Endodermal cell (in vitro differentiated cells): ENCODE results near the gene MSI1. TPM values are rescaled to one million over a fixed set of nuclear protein-coding genes. Genes with fewer than 3 reads are reported as not detected.

Source experiments
- DNase-seq: peaks from one replicate; pipeline ENCODE4 v3.0.0-alpha.2; 2017
- H3K27ac ChIP-seq: 2 replicates; pipeline ENCODE4 v1.5.1; 2013; ENCODE audit warnings: mild to moderate bottlenecking, low read depth, low read length, moderate library complexity
- H3K27me3 ChIP-seq: 2 replicates; pipeline ENCODE4 v1.6.1; 2013; ENCODE audit warnings: mild to moderate bottlenecking, low read length, moderate library complexity; ENCODE audit not compliant: insufficient read depth, control insufficient read depth, poor library complexity, severe bottlenecking
- H3K36me3 ChIP-seq: 2 replicates; pipeline ENCODE4 v1.7.0; 2013; ENCODE audit warnings: mild to moderate bottlenecking, low read length, moderate library complexity; ENCODE audit not compliant: control insufficient read depth, insufficient read depth
- H3K4me1 ChIP-seq: one replicate; pipeline ENCODE4 v1.7.0; 2013; ENCODE audit warnings: low read length; ENCODE audit not compliant: control insufficient read depth, insufficient read depth
- H3K4me3 ChIP-seq: 2 replicates; pipeline ENCODE4 v1.5.1; 2013; ENCODE audit warnings: mild to moderate bottlenecking, low read length, moderate library complexity
- H3K9ac ChIP-seq: 2 replicates; pipeline ENCODE4 v1.6.1; 2013; ENCODE audit warnings: mild to moderate bottlenecking, low read length, moderate library complexity; ENCODE audit not compliant: poor library complexity, severe bottlenecking; ENCODE audit errors: extremely low read depth
- H3K9me3 ChIP-seq: 2 replicates; pipeline ENCODE4 v1.6.1; 2013; ENCODE audit warnings: mild to moderate bottlenecking, low read length, moderate library complexity; ENCODE audit not compliant: control insufficient read depth
- H3K27ac Mint-ChIP-seq: 2 replicates; pipeline ENCODE4 v1.8.0; 2020; ENCODE audit warnings: mixed read lengths
- H3K27me3 Mint-ChIP-seq: 2 replicates; pipeline ENCODE4 v1.8.0; 2021; ENCODE audit warnings: mild to moderate bottlenecking, mixed read lengths; ENCODE audit not compliant: insufficient read depth
- H3K36me3 Mint-ChIP-seq: 2 replicates; pipeline ENCODE4 v1.8.0; 2020; ENCODE audit warnings: low read depth, mixed read lengths
- H3K4me1 Mint-ChIP-seq: 2 replicates; pipeline ENCODE4 v1.8.0; 2020; ENCODE audit warnings: mixed read lengths
- H3K4me3 Mint-ChIP-seq: 2 replicates; pipeline ENCODE4 v1.8.0; 2020; ENCODE audit warnings: mild to moderate bottlenecking, moderate library complexity, mixed read lengths
- H3K9me3 Mint-ChIP-seq: 2 replicates; pipeline ENCODE4 v1.8.0; 2020; ENCODE audit warnings: mild to moderate bottlenecking, mixed read lengths
- WGBS, 2 experiments: methylation state at CpG; one replicate each; pipeline versions ENCODE4 v1.1.5 to v1.1.7; 2013; ENCODE audit warnings: missing lambda C conversion rate in 2 of 2, mixed read lengths in 1 of 2; ENCODE audit not compliant: insufficient coverage in 1 of 2, insufficient read length in 1 of 2; 5-methylcytosine and 5-hydroxymethylcytosine counted together
- total RNA-seq, 2 donors: library from RNA; stranded (reverse); fragmentation: NEBNext Ultra II Directional in 1 of 2; extraction: Animal tissue kit (Norgen Biotek cat#: 25700) in 1 of 2; gene quantifications; 2 replicates in 1 of 2; 3 replicates in 1 of 2; pipeline ENCODE4 v1.2.1, GENCODE V29; 2021
- TF ChIP-seq, protein P1 (sequence below): fragments of 200-600 bp; sonication (generic); conservative IDR thresholded peaks from 2 replicates; pipeline ENCODE4 v1.5.0; 2021; ENCODE audit warnings: antibody characterized with exemption, mild to moderate bottlenecking

The MSI1 gene
- total RNA-seq, 2 donors from 2014 or later, result 92.8 to 105 TPM

DNA sequence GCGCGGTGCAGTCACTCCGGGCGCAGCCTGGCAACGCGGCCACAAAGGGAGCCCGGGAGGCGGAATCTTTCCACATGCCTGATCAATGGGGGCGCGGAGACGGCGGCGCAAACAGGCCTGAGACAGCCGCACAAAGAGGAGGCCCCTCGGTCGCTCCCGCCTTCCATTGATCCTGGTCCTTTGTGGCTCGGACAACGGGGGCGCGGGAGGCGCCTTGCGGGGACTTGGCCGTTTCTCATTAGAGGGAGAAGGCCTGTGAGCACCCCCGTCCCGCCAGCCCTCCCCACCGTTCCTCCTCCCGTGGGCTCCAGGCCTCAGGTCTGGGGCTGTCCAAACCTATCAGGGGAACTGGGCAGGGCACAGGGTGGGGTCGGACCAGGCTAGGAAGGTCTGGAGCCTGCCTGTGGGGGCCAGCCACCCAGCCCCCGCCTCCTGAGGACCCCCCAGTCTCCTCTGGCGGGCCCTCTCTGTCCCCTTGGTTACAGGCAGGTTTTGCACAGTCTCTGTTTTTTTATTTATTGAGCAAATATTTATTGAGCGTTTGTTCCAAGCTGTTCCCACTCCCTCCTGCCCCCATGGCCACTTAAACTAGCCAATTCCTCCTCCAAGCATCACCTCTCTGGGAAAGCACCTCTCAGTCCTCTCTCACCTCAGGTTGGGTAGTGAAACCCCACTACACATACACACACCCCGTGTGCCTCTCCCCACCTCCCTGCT is 29.0 kb upstream of the MSI1 start:
- H3K27ac ChIP-seq, result peak overlapping the region; percentile 99
- Mint-ChIP-seq H3K4me1 (peaks cover 16% of the 10 kb centered on the region), H3K27ac (no peak overlapping the region), H3K9me3 (no peaks in the 10 kb centered on the region), H3K27me3 (no peaks in the 10 kb centered on the region), H3K36me3 (no peaks in the 10 kb centered on the region), H3K4me3 (no peak overlapping the region)
- H3K9me3 ChIP-seq, result no peaks in the 10 kb centered on the region
- 74 to 82% methylated on average over 22 to 33 of the region's 33 CpGs for WGBS, 2 experiments
- H3K36me3 ChIP-seq, result no peaks in the 10 kb centered on the region
- no peaks in the 10 kb centered on the region for H3K27me3 ChIP-seq
- H3K9ac ChIP-seq, result no peak overlapping the region
- peak; percentile 74 for DNase-seq
- no peaks in the 10 kb centered on the region for H3K4me1 ChIP-seq
- TF ChIP-seq, protein P1, sequence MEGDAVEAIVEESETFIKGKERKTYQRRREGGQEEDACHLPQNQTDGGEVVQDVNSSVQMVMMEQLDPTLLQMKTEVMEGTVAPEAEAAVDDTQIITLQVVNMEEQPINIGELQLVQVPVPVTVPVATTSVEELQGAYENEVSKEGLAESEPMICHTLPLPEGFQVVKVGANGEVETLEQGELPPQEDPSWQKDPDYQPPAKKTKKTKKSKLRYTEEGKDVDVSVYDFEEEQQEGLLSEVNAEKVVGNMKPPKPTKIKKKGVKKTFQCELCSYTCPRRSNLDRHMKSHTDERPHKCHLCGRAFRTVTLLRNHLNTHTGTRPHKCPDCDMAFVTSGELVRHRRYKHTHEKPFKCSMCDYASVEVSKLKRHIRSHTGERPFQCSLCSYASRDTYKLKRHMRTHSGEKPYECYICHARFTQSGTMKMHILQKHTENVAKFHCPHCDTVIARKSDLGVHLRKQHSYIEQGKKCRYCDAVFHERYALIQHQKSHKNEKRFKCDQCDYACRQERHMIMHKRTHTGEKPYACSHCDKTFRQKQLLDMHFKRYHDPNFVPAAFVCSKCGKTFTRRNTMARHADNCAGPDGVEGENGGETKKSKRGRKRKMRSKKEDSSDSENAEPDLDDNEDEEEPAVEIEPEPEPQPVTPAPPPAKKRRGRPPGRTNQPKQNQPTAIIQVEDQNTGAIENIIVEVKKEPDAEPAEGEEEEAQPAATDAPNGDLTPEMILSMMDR, result no peak
- H3K4me3 ChIP-seq, result no peak overlapping the region

DNA sequence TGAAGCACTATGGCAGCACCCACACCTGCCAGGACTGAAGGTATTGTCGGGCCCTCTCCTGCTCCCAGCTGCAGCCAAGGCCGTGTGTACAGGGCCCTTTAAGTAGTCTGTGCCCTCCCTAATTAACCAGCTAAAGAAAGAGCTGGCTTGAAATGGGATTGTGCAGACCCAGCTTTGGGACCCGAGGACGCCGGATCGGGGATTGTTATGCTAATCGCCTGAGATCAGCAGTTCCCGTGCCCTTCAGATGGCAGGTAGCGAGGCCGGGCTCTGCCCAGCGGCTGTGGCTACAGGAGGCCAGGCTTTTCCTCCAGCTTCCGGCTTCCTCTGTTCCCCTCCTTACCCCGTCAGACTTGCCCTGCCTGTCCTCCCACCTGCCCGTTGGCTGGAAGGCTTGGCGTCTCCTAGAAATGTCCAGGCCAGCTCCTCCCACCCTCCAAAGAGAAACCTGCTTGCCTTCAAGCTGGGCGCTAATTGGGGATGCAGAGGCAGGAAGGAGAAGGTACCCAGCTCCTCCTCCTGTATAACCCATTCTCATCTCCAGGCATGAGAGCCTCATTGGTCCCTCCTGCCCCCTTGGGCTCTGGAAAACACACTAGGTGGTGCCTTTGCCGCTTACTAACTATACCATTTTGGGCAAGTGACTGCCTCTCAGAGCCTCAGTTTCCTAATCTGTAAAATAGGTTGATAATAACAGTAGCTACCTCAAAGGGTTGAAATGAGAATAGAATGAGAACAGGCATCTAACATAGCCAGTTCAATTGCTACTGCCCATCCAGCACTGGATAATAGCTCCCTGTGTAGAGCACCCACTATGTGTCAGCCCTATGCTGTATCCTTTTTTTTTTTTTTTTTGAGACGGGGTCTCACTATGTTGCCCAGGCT is 25.8 kb upstream of the MSI1 start:
- H3K4me3 Mint-ChIP-seq, result no peak overlapping the region
- H3K9me3 Mint-ChIP-seq, result no peaks in the 10 kb centered on the region
- TF ChIP-seq, protein P1, result no peak
- H3K9me3 ChIP-seq, result no peaks in the 10 kb centered on the region
- H3K27me3 Mint-ChIP-seq, result no peaks in the 10 kb centered on the region
- H3K27me3 ChIP-seq, result no peaks in the 10 kb centered on the region
- H3K4me1 Mint-ChIP-seq, result peaks cover 8% of the 10 kb centered on the region
- DNase-seq, result peak; percentile 97
- 25 to 34% methylated on average over 14 to 18 of the region's 18 CpGs for WGBS, 2 experiments
- no peak overlapping the region for H3K4me3 ChIP-seq
- H3K27ac Mint-ChIP-seq, result no peak overlapping the region
- H3K4me1 ChIP-seq, result no peaks in the 10 kb centered on the region
- H3K36me3 Mint-ChIP-seq, result no peaks in the 10 kb centered on the region
- no peak overlapping the region for H3K9ac ChIP-seq
- peak overlapping the region; percentile 76 for H3K27ac ChIP-seq
- H3K36me3 ChIP-seq, result no peaks in the 10 kb centered on the region

DNA sequence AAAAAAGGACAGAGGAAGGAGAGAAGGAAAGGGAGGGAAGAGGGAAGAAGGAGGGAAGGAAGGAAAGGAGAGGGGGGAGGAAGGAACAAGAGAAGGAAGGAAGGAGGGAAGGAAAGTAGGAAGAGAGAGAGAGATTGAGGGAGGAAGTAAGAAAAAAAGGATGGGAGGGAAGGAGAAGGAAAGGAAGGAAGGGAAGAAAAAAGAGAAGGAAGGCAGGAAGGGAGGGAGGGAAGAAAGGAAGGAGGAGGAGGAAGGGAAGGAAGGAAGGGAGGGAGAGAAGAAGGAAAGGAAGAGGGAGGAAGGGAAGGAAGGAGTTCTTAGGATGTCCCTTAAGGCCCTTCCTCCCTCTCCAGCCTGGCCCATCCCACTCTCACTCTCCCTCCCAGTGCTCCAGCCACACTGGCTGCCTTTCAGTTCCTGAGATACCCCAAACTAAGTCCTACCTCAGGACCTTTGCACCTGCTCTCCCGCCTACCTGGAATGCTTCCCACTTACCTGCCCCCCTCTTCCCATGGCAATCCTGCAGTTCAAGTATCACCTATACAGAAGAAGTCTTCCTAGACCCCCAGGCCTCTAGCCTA is 21.7 kb upstream of the MSI1 start:
- TF ChIP-seq, protein P1, result no peak
- no peak overlapping the region for H3K4me3 Mint-ChIP-seq
- no peaks in the 10 kb centered on the region for H3K27me3 ChIP-seq
- no peak overlapping the region for H3K27ac Mint-ChIP-seq
- WGBS, 2 experiments, result 94 to 100% methylated on average over 1 of the region's 1 CpG
- H3K4me1 Mint-ChIP-seq, result peaks cover 13% of the 10 kb centered on the region
- no peak overlapping the region for H3K9ac ChIP-seq
- no peak overlapping the region for H3K4me3 ChIP-seq
- H3K9me3 Mint-ChIP-seq, result no peaks in the 10 kb centered on the region
- H3K36me3 Mint-ChIP-seq, result no peaks in the 10 kb centered on the region
- no peaks in the 10 kb centered on the region for H3K9me3 ChIP-seq
- H3K4me1 ChIP-seq, result no peaks in the 10 kb centered on the region
- no peaks in the 10 kb centered on the region for H3K27me3 Mint-ChIP-seq
- H3K27ac ChIP-seq, result no peak overlapping the region
- no peak for DNase-seq
- no peaks in the 10 kb centered on the region for H3K36me3 ChIP-seq
